ENCODE results near the gene NT5DC3.
"Not testable (repeated sequence)": the region's sequence is repeated elsewhere in the genome, so short reads cannot be mapped to it uniquely, and the experiment has no call there.

The NT5DC3 gene

GRCh38 chr12:103830730-103831320 lies 10.2 kb downstream of the NT5DC3 start:
- peak; percentile 15 for DNase-seq

GRCh38 chr12:103830025-103830725 lies 10.9 kb downstream of the NT5DC3 start:
- DNase-seq, result no peak

- no peak for DNase-seq
Observed at GRCh38 chr12:103829092-103829491, 11.9 kb downstream of the NT5DC3 start.

GRCh38 chr12:103827911-103828391 lies 13.1 kb downstream of the NT5DC3 start:
- peak; percentile 19 for DNase-seq

- no peak for DNase-seq
Observed at GRCh38 chr12:103824845-103825244, 16.2 kb downstream of the NT5DC3 start.

- no peak for DNase-seq
Observed at GRCh38 chr12:103824290-103824689, 16.7 kb downstream of the NT5DC3 start.

- DNase-seq, result no peak
Observed at GRCh38 chr12:103823871-103824270, 17.2 kb downstream of the NT5DC3 start.

GRCh38 chr12:103821773-103822172 lies 19.3 kb downstream of the NT5DC3 start:
- no peak for DNase-seq

- no peak for DNase-seq
Observed at GRCh38 chr12:103820881-103821489, 20.0 kb downstream of the NT5DC3 start.

- no peak for DNase-seq
Observed at GRCh38 chr12:103820361-103820760, 20.7 kb downstream of the NT5DC3 start.

- DNase-seq, result no peak
Observed at GRCh38 chr12:103819892-103820291, 21.1 kb downstream of the NT5DC3 start.

GRCh38 chr12:103819312-103819711 lies 21.7 kb downstream of the NT5DC3 start:
- DNase-seq, result no peak

GRCh38 chr12:103817791-103818190 lies 23.2 kb downstream of the NT5DC3 start:
- DNase-seq, result no peak

GRCh38 chr12:103816663-103817062 lies 24.4 kb downstream of the NT5DC3 start:
- DNase-seq, result no peak

GRCh38 chr12:103814436-103814835 lies 26.6 kb downstream of the NT5DC3 start:
- DNase-seq, result no peak

- DNase-seq, result no peak
Observed at GRCh38 chr12:103813949-103814348, 27.1 kb downstream of the NT5DC3 start.

- no peak for DNase-seq
Observed at GRCh38 chr12:103813426-103813825, 27.6 kb downstream of the NT5DC3 start.

- DNase-seq, result no peak
Observed at GRCh38 chr12:103812789-103813188, 28.2 kb downstream of the NT5DC3 start.

GRCh38 chr12:103811791-103812190 lies 29.2 kb downstream of the NT5DC3 start:
- no peak for DNase-seq

- DNase-seq, result no peak
Observed at GRCh38 chr12:103810111-103810510, 30.9 kb downstream of the NT5DC3 start.

GRCh38 chr12:103809639-103810038 lies 31.4 kb downstream of the NT5DC3 start:
- not testable (repeated sequence) for DNase-seq

- no peak for DNase-seq
Observed at GRCh38 chr12:103809154-103809553, 31.9 kb downstream of the NT5DC3 start.

- no peak for DNase-seq
Observed at GRCh38 chr12:103808239-103808880, 32.7 kb downstream of the NT5DC3 start.
